Measurements from ENCODE around the gene ADAMTS6.

DNA sequence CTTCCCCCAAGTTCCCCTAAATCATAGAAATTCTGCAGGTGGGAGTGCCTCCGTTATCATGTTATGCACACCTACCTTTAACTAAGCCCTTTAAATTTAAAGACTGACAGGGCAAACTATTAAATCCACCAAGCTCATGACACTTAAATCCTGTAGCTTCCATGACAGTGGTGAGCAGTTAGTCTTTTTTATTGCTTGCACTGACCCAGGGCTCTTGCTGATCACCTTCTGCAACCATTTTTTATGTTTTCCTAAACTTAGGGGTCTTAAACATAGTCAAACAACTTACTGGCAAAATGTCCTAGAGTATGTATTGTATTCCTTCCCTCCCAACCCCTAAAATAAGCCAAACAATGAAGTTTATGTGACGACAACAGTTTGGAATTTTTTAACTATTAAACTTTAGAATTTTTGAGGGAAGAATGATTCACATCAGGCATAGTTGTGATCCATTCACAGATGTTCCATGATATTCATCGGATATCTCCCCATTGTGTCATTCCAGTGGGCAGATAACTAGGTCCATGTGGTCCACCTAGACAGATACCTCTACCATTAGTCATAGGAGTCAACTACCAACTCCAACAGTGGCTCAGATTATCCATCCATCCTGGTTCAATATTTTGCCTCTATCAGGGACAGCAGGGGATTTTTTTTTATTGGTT lies 283.1 kb downstream of the ADAMTS6 start:
- no peak for TF ChIP-seq EZH2phosphoT487 (conservative IDR thresholded peaks at IDR 0.05; ENCODE audit: low read length)
- TF ChIP-seq CTCF (IDR thresholded peaks at IDR 0.05; ENCODE audit: insufficient read depth, low read length, poor library complexity, severe bottlenecking): no peak

All from SU-DHL-6 (cell line).